Measurements from ENCODE around the gene RBBP7. TPM values are rescaled to one million over a fixed set of nuclear protein-coding genes. Genes with fewer than 3 reads are reported as not detected.

The RBBP7 gene
- total RNA-seq, 1 experiment from 2014 or later = 146 TPM

GRCh38 chrX:16903274-16904022 lies 33.3 kb upstream of the RBBP7 start:
- H4K20me1 ChIP-seq (ENCODE audit: insufficient read depth) = no peaks in the 10 kb centered on the region
- H3K27me3 ChIP-seq (ENCODE audit: insufficient read depth, low read length) = no peaks in the 10 kb centered on the region
- H3K4me3 ChIP-seq (replicated peaks in 1 of 2; ENCODE audit: low read depth in 1 of 2, low read length in 2 of 2) = no peak overlapping the region
- BruUV-seq (replicated peaks) = no TSS peak
- no peaks in the 10 kb centered on the region for H3K4me1 ChIP-seq (ENCODE audit: control insufficient read depth in 1 of 2, insufficient read depth in 2 of 2, low read length in 2 of 2)
- ChIA-PET RAD21 (ENCODE audit: low non-redundant PET in 1 of 2, low total read pairs in 2 of 2, uncharacterized antibody in 2 of 2, unreplicated experiment in 2 of 2) (no interaction called here), POLR2A (no interaction called here), CTCF (interaction anchor here (1.3 kb wide), 1 partner anchor 11 kb away, joined by 4 read pairs; no protein-coding TSS in a partner anchor)
- H3K4me2 ChIP-seq (ENCODE audit: low read length) = no peak overlapping the region
- no peaks in the 10 kb centered on the region for H3K79me2 ChIP-seq (ENCODE audit: insufficient read depth, low read length)
- intact Hi-C loops (cut with micrococcal nuclease) = no loop called here
- no peaks in the 10 kb centered on the region for H3K9me3 ChIP-seq (ENCODE audit: control insufficient read depth in 1 of 2, insufficient read depth in 1 of 2, low read depth in 1 of 2, low read length in 2 of 2)
- H3K36me3 ChIP-seq (ENCODE audit: control insufficient read depth in 1 of 2, insufficient read depth in 2 of 2, low read length in 2 of 2) = no peaks in the 10 kb centered on the region
- H3K9ac ChIP-seq (ENCODE audit: low read length) = no peak overlapping the region
- DNase-seq (ENCODE audit: low read depth, low spot score) (no peak), ATAC-seq (no peak)
- no peak for TF ChIP-seq CBX3 (IDR thresholded peaks at IDR 0.05; ENCODE audit: low read depth)
- no peak for TF ChIP-seq EZH2phosphoT487 (IDR thresholded peaks at IDR 0.05; ENCODE audit: borderline replicate concordance)
- TF ChIP-seq, protein P1, sequence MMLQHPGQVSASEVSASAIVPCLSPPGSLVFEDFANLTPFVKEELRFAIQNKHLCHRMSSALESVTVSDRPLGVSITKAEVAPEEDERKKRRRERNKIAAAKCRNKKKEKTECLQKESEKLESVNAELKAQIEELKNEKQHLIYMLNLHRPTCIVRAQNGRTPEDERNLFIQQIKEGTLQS (IDR thresholded peaks at IDR 0.05) = no peak
- no peak for TF ChIP-seq POLR2A (IDR thresholded peaks at IDR 0.05; ENCODE audit: borderline replicate concordance, extremely low read depth, insufficient read depth, insufficient read length)
- no peak for TF ChIP-seq CEBPB (IDR thresholded peaks at IDR 0.05; ENCODE audit: low read depth)
- TF ChIP-seq FOSL1 (IDR thresholded peaks at IDR 0.05; ENCODE audit: low read depth) = no peak
- TF ChIP-seq, protein P2, sequence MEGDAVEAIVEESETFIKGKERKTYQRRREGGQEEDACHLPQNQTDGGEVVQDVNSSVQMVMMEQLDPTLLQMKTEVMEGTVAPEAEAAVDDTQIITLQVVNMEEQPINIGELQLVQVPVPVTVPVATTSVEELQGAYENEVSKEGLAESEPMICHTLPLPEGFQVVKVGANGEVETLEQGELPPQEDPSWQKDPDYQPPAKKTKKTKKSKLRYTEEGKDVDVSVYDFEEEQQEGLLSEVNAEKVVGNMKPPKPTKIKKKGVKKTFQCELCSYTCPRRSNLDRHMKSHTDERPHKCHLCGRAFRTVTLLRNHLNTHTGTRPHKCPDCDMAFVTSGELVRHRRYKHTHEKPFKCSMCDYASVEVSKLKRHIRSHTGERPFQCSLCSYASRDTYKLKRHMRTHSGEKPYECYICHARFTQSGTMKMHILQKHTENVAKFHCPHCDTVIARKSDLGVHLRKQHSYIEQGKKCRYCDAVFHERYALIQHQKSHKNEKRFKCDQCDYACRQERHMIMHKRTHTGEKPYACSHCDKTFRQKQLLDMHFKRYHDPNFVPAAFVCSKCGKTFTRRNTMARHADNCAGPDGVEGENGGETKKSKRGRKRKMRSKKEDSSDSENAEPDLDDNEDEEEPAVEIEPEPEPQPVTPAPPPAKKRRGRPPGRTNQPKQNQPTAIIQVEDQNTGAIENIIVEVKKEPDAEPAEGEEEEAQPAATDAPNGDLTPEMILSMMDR (IDR thresholded peaks at IDR 0.05 in 2 of 3, conservative IDR thresholded peaks at IDR 0.05 in 1 of 3; ENCODE audit: borderline replicate concordance in 1 of 3, insufficient read depth in 1 of 3, low read depth in 2 of 3, low read length in 2 of 3) = no peak
- H3K27ac ChIP-seq (ENCODE audit: low read depth, low read length) = no peak overlapping the region
- no peak overlapping the region for H2AFZ ChIP-seq (ENCODE audit: low read depth, low read length, poor library complexity, severe bottlenecking)
- no peaks in the 10 kb centered on the region for H3K9me2 ChIP-seq (ENCODE audit: insufficient read depth)

- DNase-seq (ENCODE audit: low read depth, low spot score) = no peak
- POLR2A ChIA-PET = no interaction called here
- no peaks in the 10 kb centered on the region for H3K9me2 ChIP-seq (ENCODE audit: insufficient read depth)
- H3K9me3 ChIP-seq (ENCODE audit: control insufficient read depth in 1 of 2, insufficient read depth in 1 of 2, low read depth in 1 of 2, low read length in 2 of 2) = no peaks in the 10 kb centered on the region
- no peak overlapping the region for H3K4me2 ChIP-seq (ENCODE audit: low read length)
- H3K4me3 ChIP-seq (replicated peaks in 1 of 2; ENCODE audit: low read depth in 1 of 2, low read length in 2 of 2) = no peak overlapping the region
- H3K4me1 ChIP-seq (ENCODE audit: control insufficient read depth in 1 of 2, insufficient read depth in 2 of 2, low read length in 2 of 2) = peaks cover 2 to 3% of the 10 kb centered on the region in 2 experiments; a peak in 3 of 4 replicates
- H3K27me3 ChIP-seq (ENCODE audit: insufficient read depth, low read length) = no peaks in the 10 kb centered on the region
- no peaks in the 10 kb centered on the region for H4K20me1 ChIP-seq (ENCODE audit: insufficient read depth)
- no peak for ATAC-seq
- CTCF ChIA-PET = no interaction called here
- BruUV-seq (replicated peaks) = no TSS peak
- TF ChIP-seq EZH2phosphoT487 (IDR thresholded peaks at IDR 0.05; ENCODE audit: borderline replicate concordance) = no peak
- TF ChIP-seq CBX3 (IDR thresholded peaks at IDR 0.05; ENCODE audit: low read depth) = no peak
- no peak for TF ChIP-seq JUND (IDR thresholded peaks at IDR 0.05)
- no peak for TF ChIP-seq ZBTB33 (IDR thresholded peaks at IDR 0.05; ENCODE audit: extremely low read depth, insufficient replicate concordance, low read length)
- no peak for TF ChIP-seq SIN3A (IDR thresholded peaks at IDR 0.05; ENCODE audit: low read depth)
- no peak overlapping the region for H3K9ac ChIP-seq (ENCODE audit: low read length)
- intact Hi-C loops (cut with micrococcal nuclease) = no loop called here
- H2AFZ ChIP-seq (ENCODE audit: low read depth, low read length, poor library complexity, severe bottlenecking) = no peak overlapping the region
- RAD21 ChIA-PET (ENCODE audit: low non-redundant PET in 1 of 2, low total read pairs in 2 of 2, uncharacterized antibody in 2 of 2, unreplicated experiment in 2 of 2) = no interaction called here
- H3K79me2 ChIP-seq (ENCODE audit: insufficient read depth, low read length) = no peaks in the 10 kb centered on the region
- H3K36me3 ChIP-seq (ENCODE audit: control insufficient read depth in 1 of 2, insufficient read depth in 2 of 2, low read length in 2 of 2) = no peaks in the 10 kb centered on the region
- H3K27ac ChIP-seq (ENCODE audit: low read depth, low read length) = no peak overlapping the region
Measured at GRCh38 chrX:16897445-16897844, 27.3 kb upstream of the RBBP7 start.

Measured in HCT116 (cell line).